K562 (cell line): Measurements from ENCODE around the gene ROR2. TPM values are rescaled to one million over a fixed set of nuclear protein-coding genes. Genes with fewer than 3 reads are reported as not detected.

Experiments
- ATAC-seq: fragments of 200-7000 bp; cut with Tn5 transposase; 3 replicates; pipeline ENCODE4 v1.9.1; 2020; ENCODE audit warnings: moderate library complexity
- BruUV-seq: library from RNA; stranded (reverse); fragments of 400-500 nt; replicated peaks from 2 replicates; lab custom pipeline; 2021; lab: Mats Ljungman, UMichigan
- CTCF ChIA-PET: fragments of 300-600 bp; formaldehyde crosslinking; extraction: SDS; loops from one replicate; lab custom pipeline; 2021; ENCODE audit warnings: low intra/inter-chr PET ratio; lab: Yijun Ruan, JAX
- POLR2A ChIA-PET: fragments of 300-600, 350-650 bp; sonication (Branson Sonifier 250); formaldehyde crosslinking; extraction: SDS; loops from one replicate; lab custom pipeline; 2021; ENCODE audit warnings: antibody characterized with exemption, inconsistent platforms; lab: Yijun Ruan, JAX
- DNase-seq, 4 experiments: peaks; one replicate each; pipeline versions ENCODE4 v3.0.0 to v3.0.0-alpha.2; 2011 to 2018; ENCODE audit warnings: low spot score in 3 of 4, mixed read lengths in 3 of 4; ENCODE audit errors: extremely low read depth in 1 of 4
- FAIRE-seq: peaks from 2 replicates; lab custom pipeline; 2011; peaks lifted over from hg19 to GRCh38; lab: Jason Lieb, UNC
- H2AFZ ChIP-seq: 2 replicates; pipeline ENCODE4 v1.6.0; 2011; ENCODE audit warnings: low read depth, low read length, control low read depth, inconsistent platforms
- H3K27ac ChIP-seq: fragments of 200-600 bp; 3 replicates; pipeline ENCODE4 v1.8.0; 2011; ENCODE audit warnings: low read depth, mild to moderate bottlenecking, control low read depth, inconsistent platforms, low read length, moderate library complexity, mixed read lengths; ENCODE audit errors: extremely low read depth
- H3K27me3 ChIP-seq, 2 experiments: fragments of 300-600 bp in 1 of 2; 2 replicates in 1 of 2; 3 replicates in 1 of 2; pipeline versions ENCODE4 v1.6.0 to v1.8.0; 2011; ENCODE audit warnings: inconsistent platforms in 2 of 2, low read length in 2 of 2, mild to moderate bottlenecking in 1 of 2, mixed read lengths in 1 of 2, moderate library complexity in 1 of 2; ENCODE audit not compliant: control insufficient read depth in 2 of 2, insufficient read depth in 2 of 2
- H3K36me3 ChIP-seq: fragments of 300-600 bp; 3 replicates; pipeline ENCODE4 v1.8.0; 2011; ENCODE audit warnings: mild to moderate bottlenecking, low read length, inconsistent platforms; ENCODE audit not compliant: control insufficient read depth, insufficient read depth
- H3K4me1 ChIP-seq, 2 experiments: fragments of 200-600 bp in 1 of 2; replicated peaks in 1 of 2; 2 replicates in 1 of 2; 3 replicates in 1 of 2; pipeline versions ENCODE4 v1.5.1 to v1.8.0; 2011; ENCODE audit warnings: inconsistent platforms in 2 of 2, low read length in 2 of 2, mild to moderate bottlenecking in 1 of 2, mixed read lengths in 1 of 2, moderate library complexity in 1 of 2; ENCODE audit not compliant: control insufficient read depth in 2 of 2, insufficient read depth in 2 of 2
- H3K4me2 ChIP-seq: 2 replicates; pipeline ENCODE4 v1.6.1; 2011; ENCODE audit warnings: low read length, control low read depth, inconsistent platforms, mixed read lengths; ENCODE audit not compliant: insufficient read depth
- H3K4me3 ChIP-seq: fragments of 200-600 bp; sonication (generic), shearing (Covaris generic); 2 replicates; pipeline ENCODE4 v1.5.1; 2016; ENCODE audit warnings: control low read depth, inconsistent platforms
- H3K79me2 ChIP-seq: fragments of 200-600 bp; 3 replicates; pipeline ENCODE4 v1.8.0; 2011; ENCODE audit warnings: low read length, inconsistent platforms; ENCODE audit not compliant: control insufficient read depth, insufficient read depth
- H3K9ac ChIP-seq, 2 experiments: 2 replicates each; pipeline versions ENCODE4 v1.6.0 to v1.6.1; 2011; ENCODE audit warnings: low read depth in 2 of 2, low read length in 2 of 2, control low read depth in 1 of 2, inconsistent platforms in 1 of 2, mild to moderate bottlenecking in 1 of 2, mixed read lengths in 1 of 2; ENCODE audit not compliant: insufficient read depth in 1 of 2
- H3K9me1 ChIP-seq: one replicate; pipeline ENCODE4 v1.6.0; 2011; ENCODE audit warnings: inconsistent platforms, mild to moderate bottlenecking, low read length, moderate library complexity; ENCODE audit not compliant: control insufficient read depth, insufficient read depth
- H3K9me3 ChIP-seq: replicated peaks from 2 replicates; pipeline ENCODE4 v1.5.1; 2011; ENCODE audit warnings: low read depth, low read length, inconsistent platforms; ENCODE audit not compliant: control insufficient read depth, insufficient read depth
- H4K20me1 ChIP-seq: replicated peaks from 2 replicates; pipeline ENCODE4 v1.6.1; 2011; ENCODE audit warnings: low read length, inconsistent platforms, mixed read lengths; ENCODE audit not compliant: control insufficient read depth, insufficient read depth
- BDP1 ChIP-seq: IDR thresholded peaks from 3 replicates; pipeline ENCODE4 v1.6.1; 2011; ENCODE audit not compliant: insufficient read length, insufficient read depth
- CEBPB ChIP-seq: fragments of 450-650 bp; IDR thresholded peaks from 2 replicates; pipeline ENCODE4 v1.6.1; 2016; ENCODE audit warnings: missing genetic modification characterization, missing compliant biosample characterization
- CREM ChIP-seq: IDR thresholded peaks from 2 replicates; pipeline ENCODE4 v1.6.1; 2014; ENCODE audit warnings: antibody characterized with exemption, low read depth
- HDAC8 ChIP-seq: fragments of 450-650 bp; IDR thresholded peaks from 2 replicates; pipeline ENCODE4 v1.6.1; 2016; ENCODE audit warnings: mild to moderate bottlenecking, missing genetic modification characterization, moderate library complexity, missing compliant biosample characterization
- KHSRP ChIP-seq: fragments of 450-650 bp; IDR thresholded peaks from 2 replicates; pipeline ENCODE4 v1.6.1; 2017
- MCM5 ChIP-seq: fragments of 450-650 bp; IDR thresholded peaks from 2 replicates; pipeline ENCODE4 v1.6.1; 2016; ENCODE audit warnings: low read depth
- POLR2G ChIP-seq: fragments of 200-400 bp; formaldehyde crosslinking; IDR thresholded peaks from 2 replicates; pipeline ENCODE4 v1.6.1; 2017; ENCODE audit warnings: low read depth, mild to moderate bottlenecking, antibody characterized with exemption, low read length, moderate library complexity
- XRCC5 ChIP-seq: fragments of 200-400 bp; formaldehyde crosslinking; IDR thresholded peaks from 2 replicates; pipeline ENCODE4 v1.6.1; 2017; ENCODE audit warnings: low read depth, mild to moderate bottlenecking, low read length
- ZNF589 ChIP-seq: fragments of 200-800 bp; sonication (Bioruptor generic); IDR thresholded peaks from 2 replicates; pipeline ENCODE4 v1.6.1; 2016; ENCODE audit warnings: low read depth, missing genetic modification characterization, missing compliant biosample characterization
- WGBS: fragments of 100-300 bp; shearing (Covaris generic); methylation state at CpG from one replicate; pipeline ENCODE4 v1.1.6; 2016; ENCODE audit warnings: low coverage, mixed read lengths; ENCODE audit not compliant: insufficient coverage; ENCODE audit errors: missing lambda C conversion rate; 5-methylcytosine and 5-hydroxymethylcytosine counted together
- in situ Hi-C: fragments of 300-500 bp; cut with MboI; formaldehyde crosslinking; loops from 4 replicates; pipeline ENCODE4 v1.15.0; 2018; ENCODE audit warnings: inconsistent platforms, mixed read lengths
- intact Hi-C: fragments of 100-400 bp; cut with micrococcal nuclease; formaldehyde crosslinking; loops from 2 replicates; pipeline ENCODE4 v1.14.2; 2022
- polyA plus RNA-seq, 8 experiments: library from polyadenylated mRNA; depleted of rRNA in 4 of 8; stranded (reverse) in 5 of 8; unstranded in 3 of 8; fragments of >200 nt; fragmentation: Nextera tagmentation in 2 of 8; fragmentation: Illumina TruSeq in 1 of 8; extraction: Ambion mirVana in 2 of 8; extraction: Trizol in 1 of 8; gene quantifications; 2 replicates each; pipeline versions ENCODE4 v1.2.1 to v1.2.3, GENCODE V29; 2011 to 2014; ENCODE audit warnings: inconsistent platforms in 1 of 8, missing spikeins in 1 of 8
- total RNA-seq, 7 experiments: library from RNA; depleted of rRNA in 6 of 7; stranded (reverse); fragments of >200 nt in 6 of 7; fragmentation: Illumina TruSeq in 2 of 7; extraction: Trizol in 2 of 7; gene quantifications; 2 replicates each; pipeline versions ENCODE4 v1.2.1 to v1.2.3, GENCODE V29; 2011 to 2021; ENCODE audit warnings: low replicate concordance in 1 of 7
- TF ChIP-seq, protein P1 (sequence below): fragments of 250-450 bp; sonication (Bioruptor Pico); IDR thresholded peaks from 2 replicates; pipeline ENCODE4 v1.8.0; 2021; ENCODE audit warnings: mild to moderate bottlenecking, moderate library complexity

Gene ROR2
- total and polyA plus RNA-seq, 9 of the 15 experiments (the other 6 are each of a cell fraction or from before 2014, with no cell fraction given) = 5.6 to 33.8 (median 15.3) TPM

DNA sequence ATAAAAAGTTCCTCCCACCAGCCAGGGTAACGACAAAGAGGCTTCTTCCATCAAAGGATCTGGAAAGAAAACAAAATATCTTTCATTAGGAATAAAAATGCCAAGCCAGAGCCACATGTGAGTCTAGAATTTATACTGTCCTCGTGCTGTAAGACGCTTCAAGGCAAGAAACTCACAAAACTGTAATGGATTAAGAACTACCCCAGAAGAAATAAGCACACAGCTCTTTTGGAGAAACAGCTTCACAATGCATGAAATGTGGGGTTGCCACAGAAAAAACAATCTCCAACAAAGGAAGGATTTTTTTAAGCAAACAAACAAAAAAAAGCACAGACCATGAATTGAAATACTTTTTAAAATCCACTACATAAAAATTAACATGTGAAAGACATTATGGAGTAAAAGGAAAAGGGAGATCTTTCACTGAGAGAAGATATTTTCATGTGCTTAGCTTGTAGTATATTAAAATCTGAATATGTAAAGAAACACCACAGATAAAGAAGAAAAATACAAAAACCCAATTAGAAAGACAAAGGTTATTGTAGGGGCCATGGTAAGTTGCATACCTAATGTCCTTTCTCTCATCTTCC is 385.9 kb downstream of the ROR2 start (continued):
- TF ChIP-seq CREM (no peak), XRCC5 (no peak), POLR2G (no peak), MCM5 (no peak), HDAC8 (no peak)

DNA sequence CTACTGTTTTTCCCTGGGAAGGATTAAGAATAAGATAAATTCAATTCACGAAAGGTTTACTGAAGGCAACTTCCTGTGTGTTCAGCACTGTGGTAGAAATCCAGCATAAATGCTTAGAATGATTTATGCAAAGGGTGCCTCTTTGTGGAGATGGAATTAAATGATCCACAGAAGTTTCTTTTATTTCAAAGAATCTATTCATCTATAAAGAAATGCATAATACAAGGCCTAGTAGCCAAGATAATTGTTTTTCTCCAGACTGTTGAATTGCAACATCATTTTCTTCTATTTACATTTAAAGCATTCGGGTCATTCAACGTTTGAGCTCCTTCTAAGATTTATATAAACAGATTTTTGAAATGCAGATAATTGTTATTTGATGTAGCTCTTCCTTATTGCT is 387.6 kb downstream of the ROR2 start:
- ATAC-seq = no peak
- CTCF ChIA-PET = no interaction called here
- no peak for FAIRE-seq

More for the DNA sequence above, 387.6 kb downstream of the ROR2 start:
- WGBS = 0% methylated on average over 3 of the region's 3 CpGs
- no peaks in the 10 kb centered on the region for H3K9me1 ChIP-seq
- H3K27me3 ChIP-seq = no peaks in the 10 kb centered on the region
- H3K4me1 ChIP-seq = no peaks in the 10 kb centered on the region
- no peak overlapping the region for H3K4me3 ChIP-seq
- no peaks in the 10 kb centered on the region for H4K20me1 ChIP-seq
- no TSS peak for BruUV-seq
- TF ChIP-seq BDP1 (no peak), KHSRP (no peak), CEBPB (tag) (no peak), ZNF589 (CRISPR knock-in tag) (no peak)
- TF ChIP-seq, protein P1, sequence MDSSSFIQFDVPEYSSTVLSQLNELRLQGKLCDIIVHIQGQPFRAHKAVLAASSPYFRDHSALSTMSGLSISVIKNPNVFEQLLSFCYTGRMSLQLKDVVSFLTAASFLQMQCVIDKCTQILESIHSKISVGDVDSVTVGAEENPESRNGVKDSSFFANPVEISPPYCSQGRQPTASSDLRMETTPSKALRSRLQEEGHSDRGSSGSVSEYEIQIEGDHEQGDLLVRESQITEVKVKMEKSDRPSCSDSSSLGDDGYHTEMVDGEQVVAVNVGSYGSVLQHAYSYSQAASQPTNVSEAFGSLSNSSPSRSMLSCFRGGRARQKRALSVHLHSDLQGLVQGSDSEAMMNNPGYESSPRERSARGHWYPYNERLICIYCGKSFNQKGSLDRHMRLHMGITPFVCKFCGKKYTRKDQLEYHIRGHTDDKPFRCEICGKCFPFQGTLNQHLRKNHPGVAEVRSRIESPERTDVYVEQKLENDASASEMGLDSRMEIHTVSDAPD (CRISPR knock-in tag) = no peak
- H3K4me2 ChIP-seq = no peak overlapping the region
- no peak for DNase-seq
- no peak overlapping the region for H2AFZ ChIP-seq
- H3K27ac ChIP-seq = no peak overlapping the region
- in situ Hi-C loops (no loop called here), intact Hi-C loops (no loop called here)
- no peaks in the 10 kb centered on the region for H3K36me3 ChIP-seq
- no peak overlapping the region for H3K9ac ChIP-seq
- POLR2A ChIA-PET = no interaction called here
- no peaks in the 10 kb centered on the region for H3K79me2 ChIP-seq
- no peaks in the 10 kb centered on the region for H3K9me3 ChIP-seq
